ENCODE results near the gene GABRA4. TPM values are rescaled to one million over a fixed set of nuclear protein-coding genes. Genes with fewer than 3 reads are reported as not detected.

The GABRA4 gene
- polyA plus RNA-seq, 3 donors = not detected

DNA sequence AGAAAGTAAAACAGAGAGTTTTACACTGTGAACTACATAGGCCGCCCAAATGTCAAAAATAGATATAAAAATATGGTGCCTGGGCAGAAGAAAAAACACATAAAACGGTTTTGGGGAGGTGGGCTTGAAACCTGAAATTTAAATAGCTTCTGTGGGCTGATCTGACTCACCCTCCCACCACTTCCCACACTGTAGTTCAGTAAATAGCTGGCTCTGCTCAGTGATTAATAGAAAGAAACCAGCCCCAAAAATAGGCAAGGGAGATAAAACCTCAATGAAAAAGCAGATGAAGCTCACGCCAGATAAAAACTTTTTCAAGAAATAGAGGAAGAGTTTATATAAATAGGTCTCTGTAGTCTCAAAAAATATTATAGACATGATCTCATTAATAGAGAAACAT, 71.2 kb downstream of the GABRA4 start:
- no peak overlapping the region for H3K9ac ChIP-seq (ENCODE audit: insufficient read depth, low read length, poor library complexity, severe bottlenecking)
- no peak overlapping the region for H3K27ac ChIP-seq (ENCODE audit: low read depth in 1 of 2, low read length in 2 of 2)
- no peaks in the 10 kb centered on the region for H4K20me1 ChIP-seq (ENCODE audit: insufficient read depth, low read length)
- H3K4me3 ChIP-seq (replicated peaks in 1 of 3; ENCODE audit: low read depth in 2 of 3, low read length in 3 of 3) = no peak overlapping the region
- no peaks in the 10 kb centered on the region for H3K4me1 Mint-ChIP-seq
- no peak overlapping the region for H3K4me2 ChIP-seq (replicated peaks; ENCODE audit: extremely low read depth, low read length, poor library complexity, severe bottlenecking)
- no peak for TF ChIP-seq CTCF (IDR thresholded peaks at IDR 0.05)
- H3K4me1 ChIP-seq (ENCODE audit: control insufficient read depth in 1 of 2, insufficient read depth in 2 of 2, low read length in 2 of 2) = no peaks in the 10 kb centered on the region
- no peaks in the 10 kb centered on the region for H3K36me3 Mint-ChIP-seq
- no peak overlapping the region for H3K4me3 Mint-ChIP-seq
- H3K36me3 ChIP-seq (replicated peaks in 1 of 2; ENCODE audit: control insufficient read depth in 1 of 2, insufficient read depth in 2 of 2, low read length in 2 of 2) = no peaks in the 10 kb centered on the region
- H3K9me3 Mint-ChIP-seq = no peaks in the 10 kb centered on the region
- peaks cover 6 to 10% (median 10%) of the 10 kb centered on the region in 3 donors for H3K27me3 Mint-ChIP-seq (ENCODE audit: low read depth in 3 of 3)
- WGBS (ENCODE audit: insufficient coverage) = no CpG with 5 or more reads among the region's 3 CpGs
- DNase-seq = no peak
- no peaks in the 10 kb centered on the region for H3K79me2 ChIP-seq (ENCODE audit: insufficient read depth, low read length)
- no peaks in the 10 kb centered on the region for H3K9me3 ChIP-seq (replicated peaks in 1 of 2; ENCODE audit: control insufficient read depth in 1 of 2, insufficient read depth in 1 of 2, low read length in 2 of 2)
- intact Hi-C loops (cut with micrococcal nuclease) = no loop called here
- no peak overlapping the region for H2AFZ ChIP-seq (ENCODE audit: insufficient read depth, low read depth, low read length, poor library complexity, severe bottlenecking)
- H3K27ac Mint-ChIP-seq = no peak overlapping the region
- no peaks in the 10 kb centered on the region for H3K27me3 ChIP-seq (ENCODE audit: control insufficient read depth in 2 of 2, insufficient read depth in 2 of 2, low read length in 2 of 2)

DNA sequence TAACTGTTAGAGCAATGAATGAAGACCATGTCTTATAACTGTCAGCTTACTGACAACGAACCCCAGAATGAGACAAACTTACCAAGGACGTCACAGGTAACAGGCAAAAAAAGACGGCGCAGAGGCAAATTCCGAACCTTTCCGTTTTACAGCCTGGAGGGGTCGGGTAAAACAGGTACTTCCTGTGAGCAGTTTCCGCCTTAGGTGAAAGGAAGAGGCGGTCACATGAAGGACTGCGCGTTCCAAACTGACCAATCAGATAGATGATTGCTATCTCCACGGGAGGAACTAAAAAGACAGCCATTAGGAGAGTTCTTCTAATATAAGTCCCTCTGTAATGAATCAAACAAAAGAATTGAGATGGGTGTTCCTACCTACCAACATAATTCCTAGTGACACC, 84.3 kb downstream of the GABRA4 start, which contains the start of gene COX7B2:
TSS of gene COX7B2 (minus strand) at position 168 of the 400 bp plus-strand sequence. CDS start 174,053 bp downstream, outside the sequence.
- Mint-ChIP-seq H3K27me3 (ENCODE audit: low read depth in 3 of 3) (peaks cover 0 to 2% (median 0%) of the 10 kb centered on the region in 3 donors), H3K27ac (peak within 1 kb of the TSS in 1 of 7 donors; percentile 25), H3K36me3 (no peaks in the 10 kb centered on the region), H3K9me3 (peaks cover 5 to 12% (median 7%) of the 10 kb centered on the region in 7 donors), H3K4me3 (no peak within 1 kb of the TSS), H3K4me1 (no peaks in the 10 kb centered on the region)
- no peak for TF ChIP-seq CTCF (IDR thresholded peaks at IDR 0.05)
- Histone ChIP-seq H3K4me3 (replicated peaks in 1 of 3; ENCODE audit: low read depth in 2 of 3, low read length in 3 of 3) (no peak within 1 kb of the TSS), H3K9me3 (replicated peaks in 1 of 2; ENCODE audit: control insufficient read depth in 1 of 2, insufficient read depth in 1 of 2, low read length in 2 of 2) (peaks cover 0 to 3% of the 10 kb centered on the region in 2 donors), H4K20me1 (ENCODE audit: insufficient read depth, low read length) (no peaks in the 10 kb centered on the region), H3K27ac (ENCODE audit: low read depth in 1 of 2, low read length in 2 of 2) (no peak within 1 kb of the TSS), H3K4me2 (replicated peaks; ENCODE audit: extremely low read depth, low read length, poor library complexity, severe bottlenecking) (no peak within 1 kb of the TSS), H3K79me2 (ENCODE audit: insufficient read depth, low read length) (no peaks in the 10 kb centered on the region), H3K36me3 (replicated peaks in 1 of 2; ENCODE audit: control insufficient read depth in 1 of 2, insufficient read depth in 2 of 2, low read length in 2 of 2) (no peaks in the 10 kb centered on the region), H2AFZ (ENCODE audit: insufficient read depth, low read depth, low read length, poor library complexity, severe bottlenecking) (no peak within 1 kb of the TSS), H3K9ac (ENCODE audit: insufficient read depth, low read length, poor library complexity, severe bottlenecking) (no peak within 1 kb of the TSS), H3K27me3 (ENCODE audit: control insufficient read depth in 2 of 2, insufficient read depth in 2 of 2, low read length in 2 of 2) (no peaks in the 10 kb centered on the region), H3K4me1 (ENCODE audit: control insufficient read depth in 1 of 2, insufficient read depth in 2 of 2, low read length in 2 of 2) (no peaks in the 10 kb centered on the region)
- no peak for DNase-seq
- intact Hi-C loops (cut with micrococcal nuclease) = no loop called here
- WGBS (ENCODE audit: insufficient coverage) = 100% methylated on average over 8 of the region's 12 CpGs
